H1 (cell line): ENCODE results near the gene FKRP. TPM values are rescaled to one million over a fixed set of nuclear protein-coding genes. Genes with fewer than 3 reads are reported as not detected.
A peak's percentile ranks its signal among the peaks of the same experiment; 100 is the strongest.

Experiments used
- CTCF ChIA-PET: fragments of 300-600 bp; sonication (Branson Sonifier 250); formaldehyde crosslinking; loops from one replicate; lab custom pipeline; 2021; ENCODE audit not compliant: partially characterized antibody; lab: Charles Lee
- POLR2A ChIA-PET: fragments of 300-600 bp; sonication (Branson Sonifier 250); formaldehyde crosslinking; loops from one replicate; lab custom pipeline; 2021; ENCODE audit warnings: inconsistent platforms; ENCODE audit not compliant: partially characterized antibody; lab: Charles Lee
- DNase-seq, 2 experiments: peaks; one replicate each; pipeline versions ENCODE4 v3.0.0 to v3.0.0-alpha.2; 2010 to 2022; ENCODE audit warnings: low spot score in 2 of 2, low read depth in 1 of 2, mixed read lengths in 1 of 2
- FAIRE-seq: peaks from 2 replicates; lab custom pipeline; 2011; peaks lifted over from hg19 to GRCh38; lab: Jason Lieb, UNC
- H2AFZ ChIP-seq: 2 replicates; pipeline ENCODE4 v1.8.1; 2012; ENCODE audit warnings: low read length, inconsistent platforms
- H2AK5ac ChIP-seq: 2 replicates; pipeline ENCODE4 v1.6.1; 2013; ENCODE audit warnings: low read depth, low read length
- H2BK120ac ChIP-seq: replicated peaks from 2 replicates; pipeline ENCODE3; 2013; ENCODE audit warnings: low read depth, low read length, inconsistent platforms
- H2BK12ac ChIP-seq: 2 replicates; pipeline ENCODE4 v1.6.1; 2013; ENCODE audit warnings: low read depth, low read length
- H2BK15ac ChIP-seq: 2 replicates; pipeline ENCODE4 v1.6.1; 2013; ENCODE audit warnings: low read length
- H2BK20ac ChIP-seq: 2 replicates; pipeline ENCODE4 v1.6.1; 2013; ENCODE audit warnings: low read length
- H2BK5ac ChIP-seq: 2 replicates; pipeline ENCODE4 v1.6.1; 2013; ENCODE audit warnings: low read depth, low read length
- H3K14ac ChIP-seq: 2 replicates; pipeline ENCODE4 v1.6.1; 2013; ENCODE audit warnings: inconsistent platforms; ENCODE audit not compliant: insufficient read length
- H3K18ac ChIP-seq: 2 replicates; pipeline ENCODE4 v1.6.1; 2013; ENCODE audit warnings: low read length; ENCODE audit errors: extremely low read depth
- H3K23ac ChIP-seq: 2 replicates; pipeline ENCODE4 v1.6.1; 2013; ENCODE audit warnings: inconsistent platforms; ENCODE audit not compliant: insufficient read length
- H3K23me2 ChIP-seq: 2 replicates; pipeline ENCODE4 v1.6.1; 2013; ENCODE audit warnings: low read depth, low read length
- H3K27ac ChIP-seq: 2 replicates; pipeline ENCODE4 v1.6.1; 2011; ENCODE audit warnings: low read depth, low read length, inconsistent platforms
- H3K27me3 ChIP-seq, 4 experiments: replicated peaks in 1 of 4; 1 replicate in 1 of 4; 2 replicates in 3 of 4; pipeline versions ENCODE4 v1.6.1 to v1.8.1; 2011 to 2013; ENCODE audit warnings: low read length in 3 of 4, mild to moderate bottlenecking in 3 of 4, inconsistent platforms in 2 of 4, mixed read lengths in 2 of 4, moderate library complexity in 1 of 4; ENCODE audit not compliant: control insufficient read depth in 3 of 4, insufficient read depth in 3 of 4; ENCODE audit errors: extremely low read depth in 1 of 4
- H3K36me3 ChIP-seq, 4 experiments: 2 replicates each; pipeline versions ENCODE4 v1.6.1 to v1.8.1; 2011 to 2013; ENCODE audit warnings: mild to moderate bottlenecking in 4 of 4, low read length in 3 of 4, moderate library complexity in 2 of 4, control low read depth in 1 of 4, inconsistent platforms in 1 of 4; ENCODE audit not compliant: insufficient read depth in 4 of 4, control insufficient read depth in 2 of 4
- H3K4ac ChIP-seq: replicated peaks from 2 replicates; pipeline ENCODE3; 2013; ENCODE audit warnings: low read length, low read depth, mixed read lengths, inconsistent platforms; ENCODE audit not compliant: insufficient read length
- H3K4me1 ChIP-seq, 4 experiments: replicated peaks in 1 of 4; 1 replicate in 1 of 4; 2 replicates in 3 of 4; pipeline versions ENCODE4 v1.6.1 to v1.8.1; 2011 to 2013; ENCODE audit warnings: low read length in 3 of 4, inconsistent platforms in 2 of 4, mixed read lengths in 1 of 4; ENCODE audit not compliant: insufficient read depth in 4 of 4, control insufficient read depth in 3 of 4
- H3K4me2 ChIP-seq, 2 experiments: 2 replicates each; pipeline versions ENCODE4 v1.6.1 to v1.8.1; 2011 to 2013; ENCODE audit warnings: low read depth in 2 of 2, low read length in 2 of 2, control low read depth in 1 of 2, inconsistent platforms in 1 of 2, mild to moderate bottlenecking in 1 of 2; ENCODE audit not compliant: insufficient read depth in 1 of 2
- H3K4me3 ChIP-seq, 4 experiments: fragments of 200-600, 300-600 bp in 1 of 4; sonication (generic), shearing (Covaris generic), sonication (Bioruptor Twin) in 1 of 4; 2 replicates each; pipeline versions ENCODE4 v1.5.1 to v1.8.1; 2011 to 2016; ENCODE audit warnings: low read length in 4 of 4, low read depth in 3 of 4, control low read depth in 2 of 4, inconsistent platforms in 2 of 4, mild to moderate bottlenecking in 2 of 4, mixed read lengths in 1 of 4, moderate library complexity in 1 of 4; ENCODE audit not compliant: insufficient read depth in 2 of 4; ENCODE audit errors: extremely low read depth in 1 of 4
- H3K56ac ChIP-seq: replicated peaks from 2 replicates; pipeline ENCODE3; 2013; ENCODE audit warnings: low read depth, mild to moderate bottlenecking, mixed read lengths, low read length, inconsistent platforms; ENCODE audit not compliant: insufficient read length
- H3K79me1 ChIP-seq: 2 replicates; pipeline ENCODE4 v1.6.1; 2013; ENCODE audit warnings: low read depth, low read length, control low read depth
- H3K79me2 ChIP-seq, 2 experiments: 2 replicates each; pipeline versions ENCODE4 v1.6.1 to v1.8.1; 2012 to 2013; ENCODE audit warnings: low read length in 2 of 2, mild to moderate bottlenecking in 2 of 2, inconsistent platforms in 1 of 2; ENCODE audit not compliant: insufficient read depth in 2 of 2, control insufficient read depth in 1 of 2
- H3K9ac ChIP-seq, 4 experiments: replicated peaks in 1 of 4; 1 replicate in 1 of 4; 2 replicates in 3 of 4; pipeline versions ENCODE4 v1.6.1 to v1.8.1; 2011 to 2013; ENCODE audit warnings: low read depth in 3 of 4, low read length in 3 of 4, control low read depth in 2 of 4, mild to moderate bottlenecking in 2 of 4, moderate library complexity in 2 of 4, inconsistent platforms in 1 of 4; ENCODE audit errors: extremely low read depth in 1 of 4
- H3K9me3 ChIP-seq, 2 experiments: 2 replicates each; pipeline versions ENCODE4 v1.6.1 to v1.8.1; 2012 to 2013; ENCODE audit warnings: mild to moderate bottlenecking in 2 of 2, moderate library complexity in 2 of 2, control low read depth in 1 of 2, inconsistent platforms in 1 of 2, low read depth in 1 of 2, low read length in 1 of 2, mixed read lengths in 1 of 2; ENCODE audit not compliant: insufficient read depth in 2 of 2
- H4K20me1 ChIP-seq, 2 experiments: replicated peaks in 1 of 2; 2 replicates each; pipeline versions ENCODE3 to v1.8.1; 2011 to 2013; ENCODE audit warnings: inconsistent platforms in 2 of 2, low read length in 2 of 2, mild to moderate bottlenecking in 1 of 2; ENCODE audit not compliant: insufficient read depth in 2 of 2, control insufficient read depth in 1 of 2
- H4K5ac ChIP-seq: 2 replicates; pipeline ENCODE4 v1.6.1; 2013; ENCODE audit warnings: low read length, low read depth, mixed read lengths, inconsistent platforms; ENCODE audit not compliant: insufficient read length
- H4K8ac ChIP-seq: 2 replicates; pipeline ENCODE4 v1.8.0; 2013; ENCODE audit warnings: mild to moderate bottlenecking, moderate library complexity, low read length, inconsistent platforms; ENCODE audit not compliant: insufficient read depth; ENCODE audit errors: extremely low read depth
- H4K91ac ChIP-seq: replicated peaks from 2 replicates; pipeline ENCODE3; 2013; ENCODE audit warnings: low read length, mixed read lengths, inconsistent platforms; ENCODE audit not compliant: insufficient read length
- ATF3 ChIP-seq: IDR thresholded peaks from 2 replicates; pipeline ENCODE4 v1.6.1; 2011; ENCODE audit warnings: low read depth, mild to moderate bottlenecking, low read length; ENCODE audit not compliant: insufficient read depth
- CREB1 ChIP-seq: IDR thresholded peaks from 2 replicates; pipeline ENCODE4 v1.6.1; 2012; ENCODE audit warnings: inconsistent platforms
- JUND ChIP-seq: IDR thresholded peaks from 2 replicates; pipeline ENCODE4 v1.6.1; 2011; ENCODE audit warnings: mild to moderate bottlenecking, improper control_type of control experiment, low read length
- KDM1A ChIP-seq: fragments of 200-600, 300-600 bp; sonication (generic); IDR thresholded peaks from 2 replicates; pipeline ENCODE4 v1.7.1; 2016; ENCODE audit warnings: mild to moderate bottlenecking, low read length, borderline replicate concordance
- POLR2A ChIP-seq, 2 experiments: IDR thresholded peaks; 1 replicate in 1 of 2; 2 replicates in 1 of 2; pipeline ENCODE4 v1.6.1; 2011; ENCODE audit warnings: low read depth in 2 of 2, low read length in 2 of 2, mild to moderate bottlenecking in 2 of 2; ENCODE audit errors: control extremely low read depth in 1 of 2
- POLR2AphosphoS5 ChIP-seq: IDR thresholded peaks from 2 replicates; pipeline ENCODE4 v1.6.1; 2011; ENCODE audit warnings: low read depth, low read length
- SIN3A ChIP-seq, 2 experiments: IDR thresholded peaks in 1 of 2; conservative IDR thresholded peaks in 1 of 2; 2 replicates each; pipeline ENCODE4 v1.6.1; 2011 to 2012; ENCODE audit warnings: low read length in 2 of 2, improper control_type of control experiment in 1 of 2, low read depth in 1 of 2, mild to moderate bottlenecking in 1 of 2
- SIRT6 ChIP-seq: IDR thresholded peaks from one replicate; pipeline ENCODE4 v1.7.1; 2012; ENCODE audit warnings: low read length, inconsistent platforms
- SP1 ChIP-seq: IDR thresholded peaks from 2 replicates; pipeline ENCODE4 v1.6.1; 2011; ENCODE audit warnings: low read depth, low read length
- TAF1 ChIP-seq: IDR thresholded peaks from 2 replicates; pipeline ENCODE4 v1.6.1; 2011; ENCODE audit warnings: mild to moderate bottlenecking, low read depth, low read length
- YY1 ChIP-seq: IDR thresholded peaks from 2 replicates; pipeline ENCODE4 v1.6.1; 2011; ENCODE audit warnings: low read depth, mild to moderate bottlenecking, low read length
- WGBS, 2 experiments: shearing (Covaris generic) in 1 of 2; methylation state at CpG; one replicate each; pipeline versions ENCODE4 v1.1.6 to v1.1.7; 2013 to 2015; ENCODE audit warnings: low lambda C conversion rate in 2 of 2, mixed read lengths in 2 of 2, inconsistent platforms in 1 of 2, low coverage in 1 of 2, missing lambda C conversion rate in 1 of 2; ENCODE audit not compliant: insufficient replicate concordance in 2 of 2, insufficient coverage in 1 of 2, insufficient read length in 1 of 2; ENCODE audit errors: extremely low coverage in 1 of 2, missing lambda C conversion rate in 1 of 2; 5-methylcytosine and 5-hydroxymethylcytosine counted together
- polyA plus RNA-seq, 7 experiments: library from polyadenylated mRNA; depleted of rRNA in 3 of 7; stranded (reverse) in 5 of 7; unstranded in 2 of 7; fragments of >200 nt in 5 of 7; fragments of 200-250 nt in 2 of 7; gene quantifications; 1 replicate in 5 of 7; 2 replicates in 1 of 7; 4 replicates in 1 of 7; pipeline versions ENCODE4 v1.2.1 to v1.2.3, GENCODE V29; 2011 to 2013; ENCODE audit warnings: missing spikeins in 2 of 7, mixed read lengths in 2 of 7
- total RNA-seq: library from RNA; stranded (reverse); fragmentation: NEBNext Ultra II Directional; extraction: Animal tissue kit (Norgen Biotek cat#: 25700); gene quantifications from 2 replicates; pipeline ENCODE4 v1.2.1, GENCODE V29; 2021

The FKRP gene
- total and polyA plus RNA-seq, 2 of the 8 experiments (the other 6 are each of a cell fraction or from before 2014, with no cell fraction given): 17.1 to 24.4 TPM

GRCh38 chr19:46717034-46717715, 28.7 kb upstream of the FKRP start, which contains the start of gene PRKD2:
Gene PRKD2 (minus strand): TSS chr19:46717114. CDS start chr19:46716370, 744 bp downstream.
- Histone ChIP-seq H2BK120ac (no peak within 1 kb of the TSS), H3K79me1 (0 out of 2 replicates have a peak, but pooled peaks cover 4% of the 10 kb centered on the region), H4K91ac (peak within 1 kb of the TSS; percentile 95), H3K4ac (peak within 1 kb of the TSS; percentile 61), H2BK5ac (peak within 1 kb of the TSS; percentile 85), H3K79me2 (peaks cover 0 to 19% of the 10 kb centered on the region in 2 experiments; a peak in 2 of 4 replicates), H3K9me3 (no peaks in the 10 kb centered on the region), H3K27ac (peak within 1 kb of the TSS; percentile 78), H3K4me1 (peaks cover 0 to 15% (median 6%) of the 10 kb centered on the region in 4 experiments; a peak in 5 of 7 replicates), H3K56ac (peak within 1 kb of the TSS; percentile 85), H2AK5ac (peak within 1 kb of the TSS; percentile 33; the same call in 1 of the 2 replicates), H4K8ac (peak within 1 kb of the TSS; percentile 80), H3K4me2 (peak within 1 kb of the TSS; percentile 91 to 95), H4K20me1 (peaks cover 4 to 15% of the 10 kb centered on the region in 2 experiments), H3K14ac (no peak within 1 kb of the TSS), H3K27me3 (no peaks in the 10 kb centered on the region), H3K23ac (no peak within 1 kb of the TSS), H2BK15ac (0 out of 2 replicates have a peak within 1 kb of the TSS, but pooled peaks have one; percentile 4), H3K36me3 (peaks cover 2 to 20% (median 15%) of the 10 kb centered on the region in 4 experiments; a peak in 5 of 8 replicates), H3K23me2 (peaks cover 13% of the 10 kb centered on the region; the same call in 1 of the 2 replicates), H2AFZ (peak within 1 kb of the TSS; percentile 90; the same call in 1 of the 2 replicates), H3K18ac (peak within 1 kb of the TSS; percentile 78), H3K4me3 (peak within 1 kb of the TSS; percentile 76 to 94 (median 81)), H2BK12ac (peak within 1 kb of the TSS; percentile 50; the same call in 1 of the 2 replicates), H2BK20ac (no peak within 1 kb of the TSS), H3K9ac (peak within 1 kb of the TSS; percentile 45 to 74 (median 62)), H4K5ac (peak within 1 kb of the TSS; percentile 94)
- ChIA-PET CTCF (interaction anchor here (1.2 to 4.6 kb wide), 3 partner anchors 12 to 48 kb away, joined by 3 to 37 read pairs (median 6); no protein-coding TSS in a partner anchor), POLR2A (interaction anchor here (0.7 to 3.3 kb wide), 6 partner anchors 9 to 64 kb away, joined by 3 to 18 read pairs (median 4); no protein-coding TSS in a partner anchor)
- DNase-seq: peak in 1 of 2 experiments; percentile 100
- FAIRE-seq: no peak
- WGBS, 2 experiments: 5% methylated on average over 25 of the region's 52 CpGs; no CpG with 5 or more reads in 1 of the 2 experiments
- TF ChIP-seq CREB1: peak; percentile 86
- no peak for TF ChIP-seq YY1
- TF ChIP-seq POLR2A (IDR thresholded peaks at IDR 0.05; ENCODE audit: control extremely low read depth in 1 of 2, low read depth in 2 of 2, low read length in 2 of 2): peak in 1 of 2 experiments; percentile 66; a peak in 2 of 3 replicates
- TF ChIP-seq SIN3A (conservative IDR thresholded peaks at IDR 0.05 in 1 of 2, IDR thresholded peaks at IDR 0.05 in 1 of 2; ENCODE audit: low read depth in 1 of 2, low read length in 2 of 2): peak in 1 of 2 experiments; percentile 58; a peak in 2 of 4 replicates
- TF ChIP-seq KDM1A: 0 out of 2 replicates have a peak, but pooled peaks have one; percentile 26
- TF ChIP-seq SIRT6: no peak
- no peak for TF ChIP-seq JUND
- TF ChIP-seq TAF1: 0 out of 2 replicates have a peak, but pooled peaks have one; percentile 18
- TF ChIP-seq POLR2AphosphoS5: peak; percentile 49
- TF ChIP-seq SP1: 0 out of 2 replicates have a peak, but pooled peaks have one; percentile 23
- no peak for TF ChIP-seq ATF3
